ENCODE data around the gene SH3TC1.

DNA sequence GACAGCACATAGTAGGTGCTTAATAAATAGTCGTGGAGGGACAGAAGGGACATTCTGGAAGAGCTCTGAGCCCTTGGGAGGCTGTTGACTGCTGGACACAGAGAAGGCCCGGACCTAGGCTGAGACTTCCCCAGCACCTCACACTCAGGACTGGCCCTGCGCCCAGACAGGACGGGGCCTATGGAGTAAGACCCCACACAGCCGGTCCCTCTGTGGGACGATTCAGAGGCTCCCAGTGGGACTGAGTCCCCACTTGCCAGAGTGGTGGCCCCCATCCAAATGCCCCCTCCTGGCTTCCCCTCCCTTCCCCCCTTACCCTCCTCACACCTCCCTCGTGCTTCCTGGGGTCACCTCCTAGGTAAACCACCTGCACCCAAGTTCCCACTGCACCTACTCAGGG lies 49.4 kb upstream of the SH3TC1 start:
- no peak for TF ChIP-seq EZH2 (IDR thresholded peaks at IDR 0.05; ENCODE audit: borderline replicate concordance, low read length)
- TF ChIP-seq, protein P1, sequence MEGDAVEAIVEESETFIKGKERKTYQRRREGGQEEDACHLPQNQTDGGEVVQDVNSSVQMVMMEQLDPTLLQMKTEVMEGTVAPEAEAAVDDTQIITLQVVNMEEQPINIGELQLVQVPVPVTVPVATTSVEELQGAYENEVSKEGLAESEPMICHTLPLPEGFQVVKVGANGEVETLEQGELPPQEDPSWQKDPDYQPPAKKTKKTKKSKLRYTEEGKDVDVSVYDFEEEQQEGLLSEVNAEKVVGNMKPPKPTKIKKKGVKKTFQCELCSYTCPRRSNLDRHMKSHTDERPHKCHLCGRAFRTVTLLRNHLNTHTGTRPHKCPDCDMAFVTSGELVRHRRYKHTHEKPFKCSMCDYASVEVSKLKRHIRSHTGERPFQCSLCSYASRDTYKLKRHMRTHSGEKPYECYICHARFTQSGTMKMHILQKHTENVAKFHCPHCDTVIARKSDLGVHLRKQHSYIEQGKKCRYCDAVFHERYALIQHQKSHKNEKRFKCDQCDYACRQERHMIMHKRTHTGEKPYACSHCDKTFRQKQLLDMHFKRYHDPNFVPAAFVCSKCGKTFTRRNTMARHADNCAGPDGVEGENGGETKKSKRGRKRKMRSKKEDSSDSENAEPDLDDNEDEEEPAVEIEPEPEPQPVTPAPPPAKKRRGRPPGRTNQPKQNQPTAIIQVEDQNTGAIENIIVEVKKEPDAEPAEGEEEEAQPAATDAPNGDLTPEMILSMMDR (IDR thresholded peaks at IDR 0.05; ENCODE audit: low read length) = no peak
